ENCODE results near the gene PTPRJ. TPM values are rescaled to one million over a fixed set of nuclear protein-coding genes. Genes with fewer than 3 reads are reported as not detected.

The PTPRJ gene
- total and polyA plus RNA-seq, 2 of the 4 experiments (the other 2 are of a cell fraction), result 5.6 to 14.9 TPM

- Histone ChIP-seq H3K56ac (ENCODE audit: extremely low read depth, insufficient read depth, low read length) (no peak overlapping the region), H2BK120ac (ENCODE audit: low read depth, low read length) (peak overlapping the region; percentile 83), H3K9me1 (ENCODE audit: insufficient read depth, low read length) (peaks cover 14% of the 10 kb centered on the region), H3K27ac (ENCODE audit: insufficient read depth, low read length) (no peak overlapping the region), H3K23ac (ENCODE audit: low read depth, low read length) (no peak overlapping the region; the same call in 1 of the 2 replicates), H3K9ac (ENCODE audit: low read depth, low read length) (no peak overlapping the region), H3K18ac (ENCODE audit: low read depth, low read length) (no peak overlapping the region), H3K27me3 (ENCODE audit: control insufficient read depth, insufficient read depth, low read length) (no peaks in the 10 kb centered on the region), H3K36me3 (ENCODE audit: control insufficient read depth, insufficient read depth, low read length) (no peaks in the 10 kb centered on the region), H3K14ac (replicated peaks; ENCODE audit: low read depth, low read length) (peak overlapping the region; percentile 72; the same call in 1 of the 2 replicates), H3K9me3 (ENCODE audit: control insufficient read depth, insufficient read depth, low read length) (no peaks in the 10 kb centered on the region), H4K8ac (ENCODE audit: low read depth in 2 of 2, low read length in 2 of 2) (peak overlapping the region in 1 of 2 experiments; percentile 23; a peak in 1 of 4 replicates), H4K91ac (ENCODE audit: insufficient read depth, low read depth, low read length) (peak overlapping the region; percentile 53), H4K5ac (ENCODE audit: low read depth, low read length) (no peak overlapping the region), H2BK15ac (ENCODE audit: low read depth, low read length) (peak overlapping the region; percentile 16; the same call in 1 of the 3 replicates), H3K4me1 (ENCODE audit: control insufficient read depth, insufficient read depth, low read length) (peaks cover 13% of the 10 kb centered on the region), H4K20me1 (ENCODE audit: insufficient read depth, low read length) (no peaks in the 10 kb centered on the region), H3K4me3 (ENCODE audit: insufficient read depth, low read depth, low read length) (no peak overlapping the region), H2AFZ (replicated peaks; ENCODE audit: low read length, poor library complexity) (no peak overlapping the region), H2BK5ac (ENCODE audit: low read depth, low read length, poor library complexity, severe bottlenecking) (peak overlapping the region; percentile 7), H2BK20ac (ENCODE audit: low read depth, low read length) (peak overlapping the region; percentile 6), H3K79me1 (ENCODE audit: low read depth in 1 of 2, low read length in 2 of 2) (peaks cover 0 to 3% of the 10 kb centered on the region in 2 experiments; a peak in 1 of 4 replicates), H2AK9ac (replicated peaks; ENCODE audit: low read depth, low read length, poor library complexity) (no peak overlapping the region), H2AK5ac (ENCODE audit: low read depth, low read length) (peak overlapping the region; percentile 94), H3K4me2 (ENCODE audit: low read depth, low read length) (no peak overlapping the region), H3K4ac (ENCODE audit: low read depth, low read length) (peak overlapping the region; percentile 78; the same call in 1 of the 2 replicates)
- POLR2A ChIA-PET (ENCODE audit: unreplicated experiment), result no interaction called here
- DNase-seq, result no peak
- BruUV-seq (replicated peaks), result no TSS peak
- intact Hi-C loops (cut with micrococcal nuclease) (no loop called here), dilution Hi-C loops (cut with HindIII; ENCODE audit: low sequenced_read_pairs, unreplicated experiment) (no loop called here), in situ Hi-C loops (cut with MboI; ENCODE audit: low sequenced_read_pairs) (no loop called here)
- CTCF ChIA-PET, result no interaction called here
- ATAC-seq (ENCODE audit: low read depth), result no peak
- WGBS, 2 experiments (ENCODE audit: extremely low coverage in 2 of 2, insufficient read length in 1 of 2), result no CpG with 5 or more reads among the region's 8 CpGs
- TF ChIP-seq MAFK (IDR thresholded peaks at IDR 0.05; ENCODE audit: low read depth, low read length), result no peak
- TF ChIP-seq CHD1 (IDR thresholded peaks at IDR 0.05; ENCODE audit: low read depth, low read length), result no peak
- no peak for TF ChIP-seq USF2 (IDR thresholded peaks at IDR 0.05; ENCODE audit: low read depth, low read length)
- TF ChIP-seq SMC3 (IDR thresholded peaks at IDR 0.05; ENCODE audit: low read depth, low read length), result no peak
- no peak for TF ChIP-seq RAD21 (IDR thresholded peaks at IDR 0.05; ENCODE audit: low read length)
- no peak for TF ChIP-seq RFX5 (IDR thresholded peaks at IDR 0.05; ENCODE audit: low read depth, low read length)
- TF ChIP-seq NFE2L2 (IDR thresholded peaks at IDR 0.05; ENCODE audit: low read depth, low read length), result no peak
- TF ChIP-seq BHLHE40 (IDR thresholded peaks at IDR 0.05; ENCODE audit: low read depth, low read length), result no peak
- no peak for TF ChIP-seq RCOR1 (IDR thresholded peaks at IDR 0.05; ENCODE audit: insufficient replicate concordance, low read length)
- no peak for TF ChIP-seq MXI1 (IDR thresholded peaks at IDR 0.05; ENCODE audit: borderline replicate concordance, low read depth, low read length)
- no peak for TF ChIP-seq ELK1 (IDR thresholded peaks at IDR 0.05; ENCODE audit: borderline replicate concordance, low read depth, low read length)
- no peak for TF ChIP-seq FOS (IDR thresholded peaks at IDR 0.05; ENCODE audit: low read depth, low read length)
- no peak for TF ChIP-seq POLR2A (IDR thresholded peaks at IDR 0.05; ENCODE audit: low read depth, low read length)
- no peak for TF ChIP-seq MAZ (IDR thresholded peaks at IDR 0.05; ENCODE audit: borderline replicate concordance, low read depth, low read length)
- no peak for TF ChIP-seq CEBPB (IDR thresholded peaks at IDR 0.05; ENCODE audit: low read depth, low read length)
Observed at GRCh38 chr11:47940904-47941649, 39.3 kb upstream of the PTPRJ start.
